Osteocyte (in vitro differentiated cells): ENCODE results near the gene CELF4. TPM values are rescaled to one million over a fixed set of nuclear protein-coding genes. Genes with fewer than 3 reads are reported as not detected.

Experiments
- DNase-seq: peaks from one replicate; pipeline ENCODE4 v3.0.0; 2021; ENCODE audit warnings: mixed read lengths; ENCODE audit not compliant: unreplicated experiment; ENCODE audit errors: extremely low spot score
- H3K27ac Mint-ChIP-seq: one replicate; pipeline ENCODE4 v1.8.0; 2021; ENCODE audit warnings: mild to moderate bottlenecking, mixed read lengths; ENCODE audit not compliant: unreplicated experiment
- H3K27me3 Mint-ChIP-seq: one replicate; pipeline ENCODE4 v1.8.0; 2021; ENCODE audit warnings: mixed read lengths; ENCODE audit not compliant: unreplicated experiment
- H3K36me3 Mint-ChIP-seq: one replicate; pipeline ENCODE4 v1.8.0; 2021; ENCODE audit warnings: mixed read lengths; ENCODE audit not compliant: unreplicated experiment
- H3K4me1 Mint-ChIP-seq: one replicate; pipeline ENCODE4 v1.8.0; 2021; ENCODE audit warnings: mixed read lengths; ENCODE audit not compliant: unreplicated experiment
- H3K4me3 Mint-ChIP-seq: one replicate; pipeline ENCODE4 v1.8.0; 2021; ENCODE audit warnings: mild to moderate bottlenecking, moderate library complexity, mixed read lengths; ENCODE audit not compliant: unreplicated experiment
- H3K9me3 Mint-ChIP-seq: one replicate; pipeline ENCODE4 v1.8.0; 2021; ENCODE audit warnings: mixed read lengths; ENCODE audit not compliant: unreplicated experiment
- CTCF ChIP-seq: fragments of 200-600 bp; sonication (generic); IDR thresholded peaks from 2 replicates; pipeline ENCODE4 v1.5.0; 2021; ENCODE audit warnings: antibody characterized with exemption, mild to moderate bottlenecking, moderate library complexity
- total RNA-seq: library from RNA; stranded (reverse); gene quantifications from 2 replicates; pipeline ENCODE4 v1.2.1, GENCODE V29; 2021

CELF4 gene
- total RNA-seq, 1 donor from 2014 or later: not detected

DNA sequence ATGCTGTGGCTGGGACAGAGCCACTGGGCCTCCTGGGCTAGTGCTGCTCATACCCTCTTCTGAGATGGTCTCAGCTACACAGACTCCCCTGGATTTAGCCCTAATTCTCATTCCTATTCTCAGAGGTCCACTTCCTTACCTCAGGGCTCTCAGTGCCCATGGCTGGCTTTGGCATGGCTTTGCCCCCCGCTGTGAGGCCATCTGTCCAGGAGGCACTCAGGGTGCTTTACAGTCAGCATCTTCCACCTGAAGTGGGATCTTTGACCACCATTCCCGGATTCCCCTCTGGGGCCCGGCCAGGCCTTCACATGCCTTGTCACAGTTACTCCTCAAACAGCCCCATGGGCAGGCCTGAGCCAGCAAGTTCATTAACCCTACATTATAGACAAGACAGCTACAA is 161.8 kb downstream of the CELF4 start:
- TF ChIP-seq CTCF: no peak
- Mint-ChIP-seq H3K4me3 (no peak overlapping the region), H3K4me1 (no peaks in the 10 kb centered on the region), H3K27ac (no peak overlapping the region), H3K9me3 (no peaks in the 10 kb centered on the region), H3K27me3 (peaks cover 4% of the 10 kb centered on the region), H3K36me3 (no peaks in the 10 kb centered on the region)
- no peak for DNase-seq

DNA sequence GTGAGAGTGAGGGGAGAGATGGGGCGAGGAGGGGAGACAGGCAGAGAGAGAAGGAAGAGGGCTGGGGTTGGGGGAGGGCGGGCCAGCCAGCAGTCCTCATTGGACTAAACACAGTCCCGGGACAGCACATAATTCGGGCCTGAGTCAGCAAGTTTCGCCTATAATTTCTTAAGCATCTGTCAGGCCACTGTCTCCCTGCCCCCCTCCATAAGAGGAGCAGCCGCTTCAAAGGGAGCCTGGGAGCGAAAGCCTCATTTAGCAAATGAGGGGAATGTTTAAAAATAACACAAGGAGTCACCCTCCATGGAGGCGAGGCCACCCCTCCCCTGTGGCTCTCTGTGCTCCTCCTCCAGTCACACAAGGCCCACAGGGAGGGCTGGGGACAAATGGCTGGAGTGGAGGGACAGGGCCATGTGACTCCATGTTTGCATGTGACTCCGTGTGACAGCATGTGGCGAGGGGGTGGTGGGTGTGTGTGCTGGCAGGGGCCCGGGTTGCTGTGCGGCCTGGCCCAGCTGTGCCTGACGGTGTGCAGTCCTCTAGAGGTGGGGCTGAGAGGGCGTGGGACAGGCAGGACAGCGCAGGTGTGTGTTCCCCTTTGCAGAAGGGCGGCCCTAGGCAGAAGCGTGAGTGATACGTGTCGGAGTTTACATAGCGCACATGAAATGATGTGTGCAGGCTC is 162.4 kb downstream of the CELF4 start:
- no peak for TF ChIP-seq CTCF
- Mint-ChIP-seq H3K4me1 (no peaks in the 10 kb centered on the region), H3K27ac (no peak overlapping the region), H3K27me3 (peaks cover 6% of the 10 kb centered on the region), H3K4me3 (no peak overlapping the region), H3K9me3 (no peaks in the 10 kb centered on the region), H3K36me3 (no peaks in the 10 kb centered on the region)
- no peak for DNase-seq

DNA sequence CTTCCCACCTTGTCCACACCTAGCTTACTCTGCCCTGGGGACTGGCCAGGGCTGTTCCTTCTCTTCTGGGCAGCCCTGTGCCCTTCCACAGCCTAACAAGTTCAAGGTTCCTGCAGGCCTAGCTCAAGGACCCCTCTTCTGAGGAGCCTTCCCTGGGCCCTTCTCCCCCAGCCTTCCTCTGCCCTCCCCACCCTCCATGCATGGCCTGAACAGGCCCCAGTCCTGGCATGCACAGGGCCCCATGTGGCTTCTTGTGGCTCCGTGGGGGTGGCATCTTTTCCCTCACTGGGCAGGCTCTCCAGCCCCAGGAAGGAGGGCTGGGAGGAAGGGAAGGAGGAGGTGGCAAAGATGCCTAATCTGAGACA is 162.9 kb downstream of the CELF4 start:
- Mint-ChIP-seq H3K9me3 (no peaks in the 10 kb centered on the region), H3K4me3 (no peak overlapping the region), H3K36me3 (no peaks in the 10 kb centered on the region), H3K27me3 (peaks cover 6% of the 10 kb centered on the region), H3K4me1 (no peaks in the 10 kb centered on the region), H3K27ac (no peak overlapping the region)
- no peak for TF ChIP-seq CTCF
- no peak for DNase-seq

DNA sequence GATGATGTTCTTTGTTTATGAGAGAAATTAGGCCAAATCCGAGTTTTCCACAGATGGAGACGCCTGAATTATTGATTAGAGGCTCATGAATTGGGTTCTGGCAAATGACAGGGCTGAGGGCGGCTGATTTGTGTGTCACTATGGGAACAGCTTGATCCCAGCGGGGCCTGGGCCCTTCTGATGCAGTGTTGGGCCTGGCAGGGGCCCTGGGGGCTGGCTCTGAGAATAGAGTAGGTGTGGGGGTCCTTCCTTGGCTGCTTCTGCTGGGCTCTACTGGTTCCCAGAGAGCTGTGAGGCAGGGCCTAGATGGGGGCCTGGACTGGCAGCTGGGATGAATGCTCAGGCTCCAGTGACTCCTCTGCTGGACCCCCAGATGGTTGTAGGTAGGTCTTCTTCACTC is 164.8 kb downstream of the CELF4 start:
- Mint-ChIP-seq H3K9me3 (no peaks in the 10 kb centered on the region), H3K27me3 (peaks cover 6% of the 10 kb centered on the region), H3K27ac (no peak overlapping the region), H3K4me3 (no peak overlapping the region), H3K36me3 (no peaks in the 10 kb centered on the region), H3K4me1 (peaks cover 1% of the 10 kb centered on the region)
- DNase-seq: no peak
- no peak for TF ChIP-seq CTCF

DNA sequence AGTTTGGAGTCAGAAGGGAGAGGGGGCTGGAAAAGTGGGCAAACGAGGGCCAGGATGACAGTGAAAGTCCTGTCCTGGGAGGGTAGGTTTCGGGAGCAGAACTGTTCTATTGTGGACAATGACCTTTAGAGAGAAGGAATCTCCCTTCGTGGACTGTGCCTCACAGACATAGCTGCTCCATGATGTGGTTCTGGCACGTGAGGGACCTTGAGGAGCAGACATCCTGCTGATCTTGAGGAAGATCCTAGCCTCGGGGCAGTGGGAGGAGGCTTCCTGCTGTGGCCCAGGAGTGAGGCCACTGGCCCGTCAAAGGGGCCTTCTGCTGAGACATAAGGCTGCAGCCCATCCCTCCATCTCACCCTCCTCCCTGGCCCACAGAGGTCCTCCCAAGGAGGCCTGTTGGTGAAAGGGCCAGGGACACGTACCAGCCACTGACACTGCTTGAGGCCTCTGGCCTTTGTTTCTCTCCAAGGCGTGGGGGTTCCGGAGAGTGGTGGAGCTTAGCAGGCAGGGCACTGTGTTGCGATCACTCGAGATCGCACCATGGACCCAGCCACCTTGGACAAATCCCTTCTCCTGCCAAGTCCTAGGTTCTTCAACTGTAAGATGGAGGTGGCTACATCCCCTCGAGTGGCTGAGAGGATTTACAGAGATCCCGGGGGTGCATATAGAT is 167.2 kb downstream of the CELF4 start:
- Mint-ChIP-seq H3K4me3 (no peak overlapping the region), H3K4me1 (peaks cover 10% of the 10 kb centered on the region), H3K27me3 (peaks cover 5% of the 10 kb centered on the region), H3K36me3 (no peaks in the 10 kb centered on the region), H3K27ac (no peak overlapping the region), H3K9me3 (no peaks in the 10 kb centered on the region)
- no peak for DNase-seq
- no peak for TF ChIP-seq CTCF
